Measurements from ENCODE around the gene ABCA12.

The ABCA12 gene

DNA sequence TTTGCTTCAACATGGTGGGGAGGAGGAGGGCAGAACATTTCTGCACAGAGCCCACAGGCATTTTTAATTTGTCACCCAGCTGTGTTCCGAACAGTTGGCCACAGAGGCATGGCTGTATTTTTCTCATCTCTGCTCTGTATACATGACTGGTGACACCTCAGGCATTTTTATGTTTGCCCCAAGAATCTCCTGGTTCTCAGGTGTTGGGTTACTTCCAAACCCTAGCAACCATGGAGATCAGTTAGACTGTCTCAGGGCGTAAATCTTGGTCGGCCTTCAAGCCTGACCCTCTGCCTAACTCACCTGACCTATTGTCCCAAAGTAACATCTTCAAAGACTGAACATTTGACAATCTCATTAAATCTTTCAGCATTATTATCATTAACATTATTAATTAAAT lies 100.0 kb downstream of the ABCA12 start:
- TF ChIP-seq ZBTB7A (IDR thresholded peaks at IDR 0.05; ENCODE audit: low read depth) (no peak), EP300 (IDR thresholded peaks at IDR 0.05; ENCODE audit: borderline replicate concordance) (no peak), CEBPB (IDR thresholded peaks at IDR 0.05) (no peak), FOXM1 (IDR thresholded peaks at IDR 0.05; ENCODE audit: borderline replicate concordance, low read depth) (no peak), TAF1 (IDR thresholded peaks at IDR 0.05; ENCODE audit: low read depth) (no peak), TEAD4 (IDR thresholded peaks at IDR 0.05) (no peak), TCF12 (IDR thresholded peaks at IDR 0.05; ENCODE audit: low read depth) (no peak), CREB1 (IDR thresholded peaks at IDR 0.05; ENCODE audit: low read depth) (no peak)
- TF ChIP-seq, protein P1, sequence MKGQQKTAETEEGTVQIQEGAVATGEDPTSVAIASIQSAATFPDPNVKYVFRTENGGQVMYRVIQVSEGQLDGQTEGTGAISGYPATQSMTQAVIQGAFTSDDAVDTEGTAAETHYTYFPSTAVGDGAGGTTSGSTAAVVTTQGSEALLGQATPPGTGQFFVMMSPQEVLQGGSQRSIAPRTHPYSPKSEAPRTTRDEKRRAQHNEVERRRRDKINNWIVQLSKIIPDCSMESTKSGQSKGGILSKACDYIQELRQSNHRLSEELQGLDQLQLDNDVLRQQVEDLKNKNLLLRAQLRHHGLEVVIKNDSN (IDR thresholded peaks at IDR 0.05): no peak
- TF ChIP-seq, protein P2, sequence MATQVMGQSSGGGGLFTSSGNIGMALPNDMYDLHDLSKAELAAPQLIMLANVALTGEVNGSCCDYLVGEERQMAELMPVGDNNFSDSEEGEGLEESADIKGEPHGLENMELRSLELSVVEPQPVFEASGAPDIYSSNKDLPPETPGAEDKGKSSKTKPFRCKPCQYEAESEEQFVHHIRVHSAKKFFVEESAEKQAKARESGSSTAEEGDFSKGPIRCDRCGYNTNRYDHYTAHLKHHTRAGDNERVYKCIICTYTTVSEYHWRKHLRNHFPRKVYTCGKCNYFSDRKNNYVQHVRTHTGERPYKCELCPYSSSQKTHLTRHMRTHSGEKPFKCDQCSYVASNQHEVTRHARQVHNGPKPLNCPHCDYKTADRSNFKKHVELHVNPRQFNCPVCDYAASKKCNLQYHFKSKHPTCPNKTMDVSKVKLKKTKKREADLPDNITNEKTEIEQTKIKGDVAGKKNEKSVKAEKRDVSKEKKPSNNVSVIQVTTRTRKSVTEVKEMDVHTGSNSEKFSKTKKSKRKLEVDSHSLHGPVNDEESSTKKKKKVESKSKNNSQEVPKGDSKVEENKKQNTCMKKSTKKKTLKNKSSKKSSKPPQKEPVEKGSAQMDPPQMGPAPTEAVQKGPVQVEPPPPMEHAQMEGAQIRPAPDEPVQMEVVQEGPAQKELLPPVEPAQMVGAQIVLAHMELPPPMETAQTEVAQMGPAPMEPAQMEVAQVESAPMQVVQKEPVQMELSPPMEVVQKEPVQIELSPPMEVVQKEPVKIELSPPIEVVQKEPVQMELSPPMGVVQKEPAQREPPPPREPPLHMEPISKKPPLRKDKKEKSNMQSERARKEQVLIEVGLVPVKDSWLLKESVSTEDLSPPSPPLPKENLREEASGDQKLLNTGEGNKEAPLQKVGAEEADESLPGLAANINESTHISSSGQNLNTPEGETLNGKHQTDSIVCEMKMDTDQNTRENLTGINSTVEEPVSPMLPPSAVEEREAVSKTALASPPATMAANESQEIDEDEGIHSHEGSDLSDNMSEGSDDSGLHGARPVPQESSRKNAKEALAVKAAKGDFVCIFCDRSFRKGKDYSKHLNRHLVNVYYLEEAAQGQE (IDR thresholded peaks at IDR 0.05; ENCODE audit: low read depth): no peak

DNA sequence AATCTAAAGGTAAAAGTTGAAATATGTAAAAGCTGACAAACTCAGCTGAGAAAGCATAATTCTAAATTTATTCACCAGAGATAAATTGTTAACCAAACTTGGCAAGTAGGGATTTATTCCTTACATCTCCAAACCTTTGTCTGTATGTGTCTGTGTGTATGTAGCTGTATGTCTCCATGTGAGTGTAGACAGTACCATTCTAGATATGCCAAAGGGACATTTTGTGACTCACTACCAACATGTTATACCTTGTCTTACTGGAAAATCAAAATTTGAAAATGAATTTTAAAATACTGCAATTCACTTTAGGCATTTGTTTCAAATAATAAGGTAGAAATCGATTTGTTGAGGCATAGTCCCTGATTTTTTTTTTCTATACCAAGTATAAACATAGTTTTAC lies 102.1 kb downstream of the ABCA12 start:
- TF ChIP-seq RAD21 (IDR thresholded peaks at IDR 0.05; ENCODE audit: low read depth): no peak
- TF ChIP-seq YY1 (IDR thresholded peaks at IDR 0.05; ENCODE audit: low read depth): no peak
- TF ChIP-seq EGR1 (IDR thresholded peaks at IDR 0.05): no peak
- TF ChIP-seq, protein P2 (IDR thresholded peaks at IDR 0.05; ENCODE audit: low read depth): no peak
- TF ChIP-seq CREB1 (IDR thresholded peaks at IDR 0.05; ENCODE audit: low read depth): no peak
- no peak for TF ChIP-seq TCF12 (IDR thresholded peaks at IDR 0.05; ENCODE audit: low read depth)
- no peak for TF ChIP-seq FOXM1 (IDR thresholded peaks at IDR 0.05; ENCODE audit: borderline replicate concordance, low read depth)
- no peak for TF ChIP-seq ZBTB7A (IDR thresholded peaks at IDR 0.05; ENCODE audit: low read depth)
- TF ChIP-seq, protein P3, sequence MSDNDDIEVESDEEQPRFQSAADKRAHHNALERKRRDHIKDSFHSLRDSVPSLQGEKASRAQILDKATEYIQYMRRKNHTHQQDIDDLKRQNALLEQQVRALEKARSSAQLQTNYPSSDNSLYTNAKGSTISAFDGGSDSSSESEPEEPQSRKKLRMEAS (IDR thresholded peaks at IDR 0.05): no peak
- no peak for TF ChIP-seq EP300 (IDR thresholded peaks at IDR 0.05; ENCODE audit: borderline replicate concordance)
- TF ChIP-seq, protein P1 (IDR thresholded peaks at IDR 0.05): no peak
- TF ChIP-seq TAF1 (IDR thresholded peaks at IDR 0.05; ENCODE audit: low read depth): no peak
- TF ChIP-seq NFIC (IDR thresholded peaks at IDR 0.05): no peak
- no peak for TF ChIP-seq CEBPB (IDR thresholded peaks at IDR 0.05)
- no peak for TF ChIP-seq TEAD4 (IDR thresholded peaks at IDR 0.05)

DNA sequence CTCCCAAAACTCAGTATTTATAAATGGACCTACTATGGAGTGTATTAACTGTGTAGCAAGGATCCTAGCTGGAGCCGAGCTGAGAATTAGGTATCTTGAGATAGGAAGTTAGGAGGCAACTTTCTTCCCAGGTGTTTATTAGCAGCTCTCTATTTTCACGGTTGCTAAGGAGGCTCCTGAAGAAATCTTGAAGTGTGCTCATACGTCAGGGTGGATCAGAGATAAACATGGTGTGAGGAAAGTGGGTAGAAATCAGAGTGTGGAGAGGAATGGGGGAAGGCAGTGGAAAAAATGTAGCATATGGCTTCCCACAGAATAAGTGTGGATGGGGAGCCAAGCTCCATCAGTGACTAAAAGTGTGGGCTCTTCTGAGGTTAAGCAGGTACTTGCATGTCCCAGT lies 104.3 kb downstream of the ABCA12 start:
- TF ChIP-seq TEAD4 (IDR thresholded peaks at IDR 0.05) (no peak), NFIC (IDR thresholded peaks at IDR 0.05) (no peak), ZBTB7A (IDR thresholded peaks at IDR 0.05; ENCODE audit: low read depth) (no peak), EP300 (IDR thresholded peaks at IDR 0.05; ENCODE audit: borderline replicate concordance) (no peak), EGR1 (IDR thresholded peaks at IDR 0.05) (no peak), FOXM1 (IDR thresholded peaks at IDR 0.05; ENCODE audit: borderline replicate concordance, low read depth) (no peak), TCF12 (IDR thresholded peaks at IDR 0.05; ENCODE audit: low read depth) (no peak), RAD21 (IDR thresholded peaks at IDR 0.05; ENCODE audit: low read depth) (no peak), YY1 (IDR thresholded peaks at IDR 0.05; ENCODE audit: low read depth) (no peak)
- TF ChIP-seq, protein P1 (IDR thresholded peaks at IDR 0.05): no peak
- TF ChIP-seq, protein P3 (IDR thresholded peaks at IDR 0.05): no peak

DNA sequence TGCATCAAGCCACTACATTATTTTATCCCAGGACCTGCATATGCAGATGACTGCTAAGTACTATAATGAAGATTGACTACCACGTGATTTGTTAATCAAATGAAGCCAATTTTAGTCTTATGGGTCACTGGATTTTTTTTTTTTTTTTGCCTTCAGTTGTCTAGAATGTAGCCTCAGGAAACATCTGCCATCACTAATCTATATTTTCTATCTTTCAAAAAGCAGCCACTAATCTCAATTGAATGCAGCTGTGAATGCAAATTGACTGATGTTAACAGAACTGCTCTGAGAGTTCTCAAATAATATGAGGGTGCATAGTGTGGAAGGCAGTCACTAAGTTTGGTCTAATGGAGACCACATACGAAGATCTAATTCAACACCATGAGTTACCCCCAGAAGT lies 106.3 kb downstream of the ABCA12 start:
- TF ChIP-seq, protein P3 (IDR thresholded peaks at IDR 0.05): no peak
- no peak for TF ChIP-seq TAF1 (IDR thresholded peaks at IDR 0.05; ENCODE audit: low read depth)
- TF ChIP-seq RAD21 (IDR thresholded peaks at IDR 0.05; ENCODE audit: low read depth): no peak
- TF ChIP-seq TCF12 (IDR thresholded peaks at IDR 0.05; ENCODE audit: low read depth): no peak
- TF ChIP-seq NFIC (IDR thresholded peaks at IDR 0.05): no peak

DNA sequence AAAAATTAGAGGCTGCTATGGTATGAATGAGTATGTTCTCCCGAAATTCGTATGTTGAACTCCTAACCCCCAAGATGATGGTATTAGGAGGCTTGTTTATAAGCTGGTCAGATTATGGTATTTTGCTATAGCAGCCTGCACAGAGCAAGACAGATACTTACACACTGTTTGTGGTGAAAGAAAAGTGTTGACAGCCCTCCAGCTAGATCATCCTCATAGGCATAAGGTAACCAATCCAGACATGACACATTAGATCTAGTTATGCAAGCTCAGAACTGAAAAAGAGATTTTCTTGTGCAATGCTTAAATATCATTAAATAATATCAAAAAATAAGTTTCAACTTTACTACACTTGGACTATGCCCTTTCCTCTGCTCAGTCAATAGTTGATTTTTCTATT lies 107.1 kb downstream of the ABCA12 start:
- TF ChIP-seq TEAD4 (IDR thresholded peaks at IDR 0.05) (no peak), FOXM1 (IDR thresholded peaks at IDR 0.05; ENCODE audit: borderline replicate concordance, low read depth) (no peak), TCF12 (IDR thresholded peaks at IDR 0.05; ENCODE audit: low read depth) (no peak), TAF1 (IDR thresholded peaks at IDR 0.05; ENCODE audit: low read depth) (no peak), EP300 (IDR thresholded peaks at IDR 0.05; ENCODE audit: borderline replicate concordance) (no peak)

DNA sequence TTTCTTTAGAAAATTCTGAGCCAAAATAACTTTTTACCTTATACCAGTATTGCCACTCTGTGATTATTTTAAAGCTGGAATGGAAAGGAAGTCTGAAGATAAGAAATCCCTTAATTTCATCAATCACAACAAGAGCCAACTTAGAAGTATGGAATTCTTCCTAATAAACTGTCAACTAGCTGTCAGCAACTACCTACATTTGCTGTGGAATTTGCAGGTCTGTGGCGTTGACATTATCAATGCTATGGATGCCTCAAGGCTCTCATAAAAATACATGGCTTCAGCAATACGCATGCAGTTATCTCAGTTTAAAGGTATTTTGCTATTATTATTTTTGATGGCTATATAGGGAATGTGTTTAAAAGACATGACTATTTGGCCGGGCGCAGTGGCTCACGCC lies 108.5 kb downstream of the ABCA12 start:
- TF ChIP-seq CEBPB (IDR thresholded peaks at IDR 0.05) (no peak), TEAD4 (IDR thresholded peaks at IDR 0.05) (no peak)

Data from Ishikawa (cell line).